A673 (cell line): ENCODE results near the gene AGBL4.

ENCODE experiments used
- CTCF ChIP-seq: fragments of 300-800, 200-600 bp; sonication (generic); conservative IDR thresholded peaks from 2 replicates; pipeline ENCODE4 v1.5.1; 2017; ENCODE audit warnings: low read depth, mild to moderate bottlenecking, antibody characterized with exemption, low read length, moderate library complexity, mixed read lengths
- EZH2 ChIP-seq: fragments of 200-600 bp; sonication (generic); IDR thresholded peaks from 2 replicates; pipeline ENCODE4 v1.6.1; 2017; ENCODE audit warnings: borderline replicate concordance, low read depth, mild to moderate bottlenecking, mixed read lengths, antibody characterized with exemption, low read length; ENCODE audit not compliant: poor library complexity, severe bottlenecking

GRCh38 chr1:48683839-48684238, 1339.9 kb downstream of the AGBL4 start:
- TF ChIP-seq CTCF (no peak), EZH2 (no peak)
